22Rv1 (cell line): Measurements from ENCODE around the gene SNX13.

Source experiments
- H3K27ac ChIP-seq: fragments of 450-650 bp; 2 replicates; pipeline ENCODE4 v1.5.1; 2017
- CTCF ChIP-seq: fragments of 450-650 bp; IDR thresholded peaks from 2 replicates; pipeline ENCODE4 v1.5.1; 2017; ENCODE audit warnings: mild to moderate bottlenecking
- ZFX ChIP-seq: fragments of 450-650 bp; IDR thresholded peaks from 2 replicates; pipeline ENCODE4 v1.6.1; 2017; ENCODE audit warnings: antibody characterized with exemption, borderline replicate concordance

Gene SNX13

GRCh38 chr7:17807242-17807641, 133.1 kb downstream of the SNX13 start:
- no peak overlapping the region for H3K27ac ChIP-seq
- TF ChIP-seq ZFX (no peak), CTCF (no peak)

GRCh38 chr7:17806631-17807030, 133.7 kb downstream of the SNX13 start:
- TF ChIP-seq CTCF (no peak), ZFX (no peak)
- no peak overlapping the region for H3K27ac ChIP-seq

GRCh38 chr7:17802056-17802455, 138.2 kb downstream of the SNX13 start:
- no peak overlapping the region for H3K27ac ChIP-seq
- TF ChIP-seq CTCF, result no peak
- TF ChIP-seq ZFX, result no peak

- no peak for TF ChIP-seq ZFX
- TF ChIP-seq CTCF, result no peak
Observed at GRCh38 chr7:17792075-17792936, 148.0 kb downstream of the SNX13 start.

GRCh38 chr7:17787257-17787656, 153.0 kb downstream of the SNX13 start:
- TF ChIP-seq CTCF (no peak), ZFX (no peak)

More at GRCh38 chr7:17792075-17792936, 148.0 kb downstream of the SNX13 start:
- H3K27ac ChIP-seq, result no peak overlapping the region

GRCh38 chr7:17786314-17786852, 153.9 kb downstream of the SNX13 start:
- no peak overlapping the region for H3K27ac ChIP-seq

More at GRCh38 chr7:17787257-17787656, 153.0 kb downstream of the SNX13 start:
- H3K27ac ChIP-seq, result no peak overlapping the region

More at GRCh38 chr7:17786314-17786852, 153.9 kb downstream of the SNX13 start:
- no peak for TF ChIP-seq CTCF
- no peak for TF ChIP-seq ZFX
